Neuron (in vitro differentiated cells): ENCODE results near the gene TLCD3B.

Experiments
- H2AFZ ChIP-seq: one replicate; pipeline ENCODE4 v1.6.1; 2013; ENCODE audit warnings: low read depth, mild to moderate bottlenecking, inconsistent platforms, low read length, moderate library complexity
- H3K27me3 ChIP-seq: one replicate; pipeline ENCODE4 v1.6.1; 2013; ENCODE audit warnings: low read length; ENCODE audit not compliant: insufficient read depth
- H3K36me3 ChIP-seq: one replicate; pipeline ENCODE4 v1.6.1; 2013; ENCODE audit warnings: low read length; ENCODE audit not compliant: insufficient read depth
- H3K4me1 ChIP-seq: one replicate; pipeline ENCODE4 v1.6.1; 2013; ENCODE audit warnings: low read length; ENCODE audit not compliant: insufficient read depth
- H3K4me3 ChIP-seq: 2 replicates; pipeline ENCODE4 v1.5.1; 2013; ENCODE audit warnings: mild to moderate bottlenecking, low read length, moderate library complexity
- H3K9me3 ChIP-seq: one replicate; pipeline ENCODE4 v1.6.1; 2013; ENCODE audit warnings: low read length

The TLCD3B gene

GRCh38 chr16:30011714-30012504, 19.2 kb downstream of the TLCD3B start:
- peaks cover 10% of the 10 kb centered on the region for H3K4me1 ChIP-seq
- H3K27me3 ChIP-seq, result no peaks in the 10 kb centered on the region
- H2AFZ ChIP-seq, result no peak overlapping the region
- no peaks in the 10 kb centered on the region for H3K9me3 ChIP-seq
- peak overlapping the region; percentile 7 for H3K4me3 ChIP-seq
- H3K36me3 ChIP-seq, result no peaks in the 10 kb centered on the region

GRCh38 chr16:30010844-30011713, 20.0 kb downstream of the TLCD3B start, which contains the start of gene DOC2A:
DOC2A (minus strand) TSS chr16:30011027; CDS start chr16:30010222, 805 bp downstream.
- Histone ChIP-seq H3K4me3 (peak within 1 kb of the TSS; percentile 71), H3K36me3 (no peaks in the 10 kb centered on the region), H3K9me3 (no peaks in the 10 kb centered on the region), H3K27me3 (no peaks in the 10 kb centered on the region), H2AFZ (peak within 1 kb of the TSS; percentile 92), H3K4me1 (peaks cover 10% of the 10 kb centered on the region)

GRCh38 chr16:30009990-30010843, 20.9 kb downstream of the TLCD3B start:
- Histone ChIP-seq H3K4me1 (peaks cover 10% of the 10 kb centered on the region), H2AFZ (peak overlapping the region; percentile 92)

GRCh38 chr16:30009085-30009862, 21.8 kb downstream of the TLCD3B start:
- Histone ChIP-seq H3K9me3 (no peaks in the 10 kb centered on the region), H3K4me1 (peaks cover 10% of the 10 kb centered on the region), H3K36me3 (no peaks in the 10 kb centered on the region), H3K4me3 (no peak overlapping the region), H3K27me3 (no peaks in the 10 kb centered on the region), H2AFZ (no peak overlapping the region)

More at GRCh38 chr16:30009990-30010843, 20.9 kb downstream of the TLCD3B start:
- Histone ChIP-seq H3K9me3 (no peaks in the 10 kb centered on the region), H3K36me3 (no peaks in the 10 kb centered on the region), H3K4me3 (peak overlapping the region; percentile 71), H3K27me3 (no peaks in the 10 kb centered on the region)

GRCh38 chr16:30007378-30007895, 23.6 kb downstream of the TLCD3B start:
- Histone ChIP-seq H3K9me3 (no peaks in the 10 kb centered on the region), H2AFZ (no peak overlapping the region), H3K36me3 (no peaks in the 10 kb centered on the region), H3K27me3 (no peaks in the 10 kb centered on the region), H3K4me3 (no peak overlapping the region), H3K4me1 (peaks cover 10% of the 10 kb centered on the region)

- Histone ChIP-seq H3K36me3 (peaks cover 1% of the 10 kb centered on the region), H3K27me3 (no peaks in the 10 kb centered on the region), H3K4me3 (no peak overlapping the region), H2AFZ (no peak overlapping the region), H3K9me3 (no peaks in the 10 kb centered on the region), H3K4me1 (peaks cover 10% of the 10 kb centered on the region)
Observed at GRCh38 chr16:30006659-30007377, 24.3 kb downstream of the TLCD3B start.

- Histone ChIP-seq H3K36me3 (peaks cover 3% of the 10 kb centered on the region), H3K27me3 (no peaks in the 10 kb centered on the region), H3K4me1 (peaks cover 10% of the 10 kb centered on the region), H3K9me3 (no peaks in the 10 kb centered on the region), H3K4me3 (no peak overlapping the region), H2AFZ (no peak overlapping the region)
Observed at GRCh38 chr16:30006095-30006473, 25.0 kb downstream of the TLCD3B start.

GRCh38 chr16:30005341-30006094, 25.6 kb downstream of the TLCD3B start:
- Histone ChIP-seq H2AFZ (no peak overlapping the region), H3K9me3 (no peaks in the 10 kb centered on the region), H3K36me3 (peaks cover 3% of the 10 kb centered on the region), H3K27me3 (no peaks in the 10 kb centered on the region), H3K4me3 (no peak overlapping the region), H3K4me1 (peaks cover 7% of the 10 kb centered on the region)

GRCh38 chr16:30004811-30005242, 26.2 kb downstream of the TLCD3B start:
- no peak overlapping the region for H2AFZ ChIP-seq
- no peak overlapping the region for H3K4me3 ChIP-seq
- peaks cover 3% of the 10 kb centered on the region for H3K36me3 ChIP-seq

GRCh38 chr16:30004424-30004776, 26.7 kb downstream of the TLCD3B start:
- no peaks in the 10 kb centered on the region for H3K27me3 ChIP-seq
- H3K9me3 ChIP-seq, result no peaks in the 10 kb centered on the region
- no peak overlapping the region for H2AFZ ChIP-seq
- peaks cover 3% of the 10 kb centered on the region for H3K36me3 ChIP-seq
- H3K4me1 ChIP-seq, result no peaks in the 10 kb centered on the region
- no peak overlapping the region for H3K4me3 ChIP-seq

More at GRCh38 chr16:30004811-30005242, 26.2 kb downstream of the TLCD3B start:
- Histone ChIP-seq H3K9me3 (no peaks in the 10 kb centered on the region), H3K27me3 (no peaks in the 10 kb centered on the region), H3K4me1 (peaks cover under 1% of the 10 kb centered on the region)
